MM.1S (cell line): ENCODE results near the gene ABTB2.

ENCODE experiments used
- DNase-seq: peaks from one replicate; pipeline ENCODE4 v3.0.0-alpha.2; 2015
- H2AFZ ChIP-seq: fragments of 300-600 bp; sonication (generic); 2 replicates; pipeline ENCODE4 v1.6.0; 2016; ENCODE audit warnings: antibody characterized with exemption, low read length
- H3F3A ChIP-seq: fragments of 300-600 bp; sonication (generic); 2 replicates; pipeline ENCODE4 v1.6.1; 2016; ENCODE audit warnings: mild to moderate bottlenecking, antibody characterized with exemption, low read length, moderate library complexity, mixed read lengths; ENCODE audit not compliant: insufficient read depth
- H3K27ac ChIP-seq: fragments of 300-600 bp; sonication (generic); 2 replicates; pipeline ENCODE4 v1.5.1; 2016; ENCODE audit warnings: mild to moderate bottlenecking, low read length
- H3K27me3 ChIP-seq: fragments of 300-600 bp; sonication (generic); replicated peaks from 2 replicates; pipeline ENCODE4 v1.6.0; 2016; ENCODE audit warnings: low read length; ENCODE audit not compliant: insufficient read depth
- H3K36me3 ChIP-seq: fragments of 300-600 bp; sonication (generic); replicated peaks from 2 replicates; pipeline ENCODE4 v1.6.1; 2016; ENCODE audit warnings: mild to moderate bottlenecking, low read length, mixed read lengths; ENCODE audit not compliant: insufficient read depth
- H3K4me1 ChIP-seq: fragments of 300-600 bp; sonication (generic); 2 replicates; pipeline ENCODE4 v1.6.1; 2016; ENCODE audit warnings: low read length, mixed read lengths
- H3K4me2 ChIP-seq: fragments of 300-600 bp; sonication (generic); 2 replicates; pipeline ENCODE4 v1.6.0; 2016; ENCODE audit warnings: low read depth, low read length
- H3K4me3 ChIP-seq: fragments of 300-600 bp; sonication (generic); 2 replicates; pipeline ENCODE4 v1.5.1; 2016; ENCODE audit warnings: low read length, mixed read lengths
- H3K79me2 ChIP-seq: fragments of 300-600 bp; sonication (generic); 2 replicates; pipeline ENCODE4 v1.6.1; 2016; ENCODE audit warnings: mixed run types, low read length, mixed read lengths
- H3K9ac ChIP-seq: fragments of 300-600 bp; sonication (generic); 2 replicates; pipeline ENCODE4 v1.6.1; 2016; ENCODE audit warnings: low read length, mixed read lengths
- H3K9me2 ChIP-seq: fragments of 300-600 bp; sonication (generic); replicated peaks from 2 replicates; pipeline ENCODE4 v1.6.1; 2016; ENCODE audit warnings: mild to moderate bottlenecking, low read length, mixed read lengths; ENCODE audit not compliant: insufficient read depth
- H3K9me3 ChIP-seq: fragments of 300-600 bp; sonication (generic); replicated peaks from 2 replicates; pipeline ENCODE4 v1.6.1; 2016; ENCODE audit warnings: mild to moderate bottlenecking, low read length, mixed read lengths; ENCODE audit not compliant: insufficient read depth
- H4K20me1 ChIP-seq: fragments of 300-600 bp; sonication (generic); 2 replicates; pipeline ENCODE4 v1.6.1; 2016; ENCODE audit warnings: mild to moderate bottlenecking, low read length, moderate library complexity, mixed read lengths; ENCODE audit not compliant: insufficient read depth
- CTCF ChIP-seq: fragments of 300-600 bp; sonication (generic); IDR thresholded peaks from 2 replicates; pipeline ENCODE4 v1.5.1; 2016; ENCODE audit warnings: antibody characterized with exemption, low read length, mixed read lengths
- EZH2 ChIP-seq: fragments of 300-600 bp; sonication (generic); optimal IDR thresholded peaks from 2 replicates; pipeline ENCODE3; 2017; ENCODE audit warnings: low read depth, mild to moderate bottlenecking, antibody characterized with exemption, low read length, mixed read lengths
- EZH2phosphoT487 ChIP-seq: fragments of 300-600 bp; sonication (generic); IDR thresholded peaks from 2 replicates; pipeline ENCODE4 v1.6.1; 2018; ENCODE audit warnings: antibody characterized with exemption, low read length

ABTB2 gene

DNA sequence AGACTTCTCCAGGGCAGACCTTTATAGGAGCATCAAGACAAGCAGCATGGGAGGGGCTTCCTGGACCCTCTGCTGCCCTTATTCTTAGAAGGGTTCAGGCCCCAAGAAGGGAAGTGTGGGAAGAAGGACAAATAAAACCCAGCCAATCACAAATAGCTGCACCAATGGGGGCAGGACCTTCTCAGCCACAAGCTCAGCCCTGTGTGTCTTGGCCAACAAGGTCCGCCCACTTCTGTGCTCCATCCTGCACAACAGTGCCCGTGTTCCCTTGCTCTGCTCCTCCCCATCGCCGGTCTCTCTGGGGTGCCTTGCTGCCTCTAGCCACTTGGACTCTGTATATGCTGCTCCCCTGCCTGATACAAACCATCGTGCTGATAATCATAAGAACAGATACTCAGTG, 166.2 kb downstream of the ABTB2 start:
- Histone ChIP-seq H3F3A (no peaks in the 10 kb centered on the region), H3K36me3 (no peaks in the 10 kb centered on the region), H4K20me1 (no peaks in the 10 kb centered on the region), H3K27me3 (no peaks in the 10 kb centered on the region), H3K4me1 (0 out of 2 replicates have a peak, but pooled peaks cover 6% of the 10 kb centered on the region), H2AFZ (no peak overlapping the region), H3K79me2 (no peaks in the 10 kb centered on the region), H3K4me3 (no peak overlapping the region), H3K4me2 (no peak overlapping the region), H3K9ac (no peak overlapping the region), H3K9me2 (no peaks in the 10 kb centered on the region), H3K9me3 (no peaks in the 10 kb centered on the region), H3K27ac (no peak overlapping the region)
- DNase-seq, result no peak
- TF ChIP-seq EZH2 (no peak), CTCF (no peak), EZH2phosphoT487 (no peak)

DNA sequence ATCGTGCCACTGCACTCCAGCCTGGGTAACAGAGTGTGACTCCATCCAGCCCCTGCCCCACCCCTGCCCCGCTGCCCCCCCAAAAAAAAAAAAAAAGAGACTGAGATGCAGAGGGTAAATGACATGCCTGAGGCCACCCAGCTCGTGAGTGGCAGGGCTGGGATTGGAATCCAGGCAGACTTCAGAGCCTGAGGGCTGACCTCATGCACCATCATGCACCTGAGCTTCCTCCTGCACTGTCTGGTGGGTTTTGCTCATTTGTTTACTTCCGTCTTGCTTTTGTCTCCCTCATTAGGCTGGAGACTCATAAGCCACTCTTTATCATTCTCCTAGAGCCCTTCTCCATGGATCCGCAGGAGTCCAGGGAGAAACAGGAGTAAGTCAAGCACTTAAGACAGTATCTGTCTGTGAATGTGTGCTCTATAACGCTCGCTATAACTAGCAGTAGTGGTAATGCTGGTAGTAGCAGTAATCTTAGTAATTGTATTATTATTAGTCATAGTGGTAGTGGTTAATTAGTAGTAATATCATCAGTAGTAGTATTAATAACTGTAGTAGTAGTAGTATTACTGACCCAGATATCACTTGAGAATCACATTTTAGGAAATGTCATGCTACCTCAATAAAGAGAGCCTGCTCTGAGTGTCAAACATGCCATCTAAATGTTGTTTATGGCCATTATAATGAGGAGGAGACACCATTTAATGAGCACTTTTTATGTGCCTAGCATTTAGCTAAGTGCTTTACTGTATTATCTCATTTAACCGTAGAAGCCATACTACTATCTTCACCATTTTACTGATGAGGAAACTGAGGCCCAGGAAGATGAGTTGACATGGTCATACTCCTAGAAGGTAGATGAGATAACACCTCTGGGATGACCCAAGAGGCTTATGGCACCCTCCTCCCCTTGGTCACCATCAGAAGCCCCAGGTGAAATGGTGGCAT, 167.3 kb downstream of the ABTB2 start:
- no peaks in the 10 kb centered on the region for H3K9me2 ChIP-seq
- H3K4me1 ChIP-seq, result 0 out of 2 replicates have a peak, but pooled peaks cover 6% of the 10 kb centered on the region
- no peak overlapping the region for H3K9ac ChIP-seq
- no peaks in the 10 kb centered on the region for H3K36me3 ChIP-seq
- H3K27me3 ChIP-seq, result no peaks in the 10 kb centered on the region
- H3F3A ChIP-seq, result no peaks in the 10 kb centered on the region
- DNase-seq, result no peak
- TF ChIP-seq CTCF (no peak), EZH2 (no peak), EZH2phosphoT487 (no peak)
- no peaks in the 10 kb centered on the region for H3K9me3 ChIP-seq
- H2AFZ ChIP-seq, result no peak overlapping the region
- H3K79me2 ChIP-seq, result no peaks in the 10 kb centered on the region
- H3K4me3 ChIP-seq, result no peak overlapping the region
- no peaks in the 10 kb centered on the region for H4K20me1 ChIP-seq
- H3K4me2 ChIP-seq, result no peak overlapping the region
- H3K27ac ChIP-seq, result no peak overlapping the region

- Histone ChIP-seq H3K9me3 (no peaks in the 10 kb centered on the region), H3K79me2 (no peaks in the 10 kb centered on the region), H3K4me3 (no peak overlapping the region), H3K4me1 (0 out of 2 replicates have a peak, but pooled peaks cover 6% of the 10 kb centered on the region), H3K27me3 (no peaks in the 10 kb centered on the region), H3F3A (no peaks in the 10 kb centered on the region), H3K9me2 (no peaks in the 10 kb centered on the region), H4K20me1 (no peaks in the 10 kb centered on the region), H3K9ac (no peak overlapping the region), H3K27ac (no peak overlapping the region), H3K36me3 (no peaks in the 10 kb centered on the region), H3K4me2 (no peak overlapping the region), H2AFZ (no peak overlapping the region)
- no peak for TF ChIP-seq CTCF
- no peak for TF ChIP-seq EZH2phosphoT487
- DNase-seq, result no peak
Measured at GRCh38 chr11:34189191-34189590, 168.6 kb downstream of the ABTB2 start.
